ENCODE data around the gene EXOC6B. TPM values are rescaled to one million over a fixed set of nuclear protein-coding genes. Genes with fewer than 3 reads are reported as not detected.

EXOC6B gene
- total RNA-seq, 2 experiments from 2014 or later = 8.5 to 8.6 TPM

DNA sequence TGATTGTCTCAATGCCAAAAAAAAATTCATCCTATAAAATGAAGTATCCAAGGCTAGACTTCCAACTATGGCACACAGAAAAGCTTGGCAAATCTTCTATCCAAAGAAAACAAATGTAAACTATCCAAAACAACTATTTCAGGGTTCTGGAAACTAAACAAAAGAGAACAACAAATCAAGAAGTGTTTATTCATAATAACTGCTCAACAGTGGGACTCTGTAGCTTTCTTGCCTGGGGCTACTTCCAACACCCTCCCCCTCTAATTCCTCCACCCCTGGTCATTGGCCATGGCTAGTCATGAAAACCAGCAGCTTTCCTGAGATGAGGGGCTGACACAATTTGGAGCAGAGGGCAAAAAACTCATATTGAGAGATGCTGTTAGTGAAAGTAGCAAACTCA is 107.0 kb downstream of the EXOC6B start:
- CTCF ChIA-PET = interaction anchor here (1.0 kb wide), 1 partner anchor 104 kb away, joined by 3 read pairs; no protein-coding TSS in a partner anchor
- Mint-ChIP-seq H3K4me1 (ENCODE audit: low read depth) (no peaks in the 10 kb centered on the region), H3K36me3 (peaks cover 9% of the 10 kb centered on the region), H3K9me3 (no peaks in the 10 kb centered on the region), H3K27ac (no peak overlapping the region), H3K27me3 (no peaks in the 10 kb centered on the region), H3K4me3 (no peak overlapping the region)
- POLR2A ChIA-PET = no interaction called here
- intact Hi-C loops (cut with micrococcal nuclease) = no loop called here
- DNase-seq = no peak

DNA sequence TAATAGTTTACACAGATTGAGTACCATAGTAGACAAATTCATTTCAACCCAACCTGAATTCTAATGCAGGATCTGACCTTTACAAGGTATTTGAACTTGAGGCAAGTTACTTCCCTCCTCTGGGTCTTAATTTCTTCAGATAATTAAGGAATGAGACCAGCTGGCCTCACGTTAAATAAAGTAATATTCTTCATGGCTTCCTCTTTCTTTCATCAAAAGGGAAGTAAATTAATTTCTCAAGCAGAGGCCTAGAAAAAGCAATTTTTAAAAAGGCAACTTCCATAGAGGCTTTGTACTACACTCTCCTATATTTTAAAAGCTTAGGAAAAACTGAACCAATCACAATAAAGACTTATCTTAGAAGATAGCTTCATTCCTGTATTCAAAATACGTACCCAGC is 109.2 kb downstream of the EXOC6B start:
- no peak for DNase-seq
- no peaks in the 10 kb centered on the region for H3K4me1 Mint-ChIP-seq (ENCODE audit: low read depth)
- POLR2A ChIA-PET = no interaction called here
- CTCF ChIA-PET = interaction anchor here (0.5 kb wide), 1 partner anchor 1802 kb away, joined by 3 read pairs; no protein-coding TSS in a partner anchor
- no peaks in the 10 kb centered on the region for H3K27me3 Mint-ChIP-seq
- no peak overlapping the region for H3K4me3 Mint-ChIP-seq
- H3K9me3 Mint-ChIP-seq = no peaks in the 10 kb centered on the region
- H3K27ac Mint-ChIP-seq = no peak overlapping the region
- peaks cover 11% of the 10 kb centered on the region for H3K36me3 Mint-ChIP-seq
- intact Hi-C loops (cut with micrococcal nuclease) = no loop called here

DNA sequence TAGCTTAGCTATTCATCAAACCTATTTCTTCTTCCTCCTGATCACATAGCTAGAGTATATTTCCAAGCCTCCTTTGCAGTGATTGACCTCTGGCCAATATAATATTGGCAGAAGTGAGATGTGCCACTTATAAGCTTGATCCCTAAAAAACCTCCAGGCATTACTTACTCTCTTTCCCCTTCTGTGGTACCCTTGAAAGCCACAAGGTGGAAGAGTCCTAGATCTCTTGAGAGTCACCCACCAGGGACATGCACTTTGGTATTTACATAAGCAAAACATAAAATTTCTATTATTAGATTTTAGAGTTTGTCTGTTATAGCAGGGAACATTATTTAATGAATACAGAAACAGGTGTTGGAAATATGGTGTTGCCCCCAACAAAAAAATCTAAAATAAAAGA is 112.0 kb downstream of the EXOC6B start:
- intact Hi-C loops (cut with micrococcal nuclease) = no loop called here
- Mint-ChIP-seq H3K27ac (no peak overlapping the region), H3K27me3 (no peaks in the 10 kb centered on the region), H3K36me3 (peaks cover 15% of the 10 kb centered on the region), H3K4me3 (no peak overlapping the region), H3K9me3 (no peaks in the 10 kb centered on the region), H3K4me1 (ENCODE audit: low read depth) (no peaks in the 10 kb centered on the region)
- ChIA-PET CTCF (no interaction called here), POLR2A (no interaction called here)
- no peak for DNase-seq

DNA sequence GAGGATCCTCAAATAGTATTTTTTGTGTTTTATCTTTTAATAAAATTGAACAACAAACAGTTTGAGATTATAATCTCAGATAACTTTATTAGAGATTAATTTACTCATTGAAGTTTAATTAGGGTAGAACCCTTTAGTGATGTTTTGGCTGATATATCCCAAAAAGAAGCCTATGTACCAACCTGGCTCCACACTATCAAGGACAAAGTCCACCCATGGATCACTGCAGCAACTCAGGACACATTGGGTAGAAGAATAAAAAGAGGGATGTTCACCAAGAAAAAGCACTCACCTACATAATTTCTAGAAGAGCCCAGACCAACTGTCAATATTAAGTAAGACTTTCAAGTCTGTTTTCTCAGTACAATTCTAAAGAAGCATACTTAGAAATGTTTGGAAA is 112.9 kb downstream of the EXOC6B start:
- no peaks in the 10 kb centered on the region for H3K27me3 Mint-ChIP-seq
- H3K9me3 Mint-ChIP-seq = no peaks in the 10 kb centered on the region
- ChIA-PET CTCF (interaction anchor here (0.6 kb wide), 1 partner anchor 32 kb away, joined by 3 read pairs; no protein-coding TSS in a partner anchor), POLR2A (no interaction called here)
- no peak for DNase-seq
- H3K4me3 Mint-ChIP-seq = no peak overlapping the region
- peaks cover 15% of the 10 kb centered on the region for H3K36me3 Mint-ChIP-seq
- H3K4me1 Mint-ChIP-seq (ENCODE audit: low read depth) = no peaks in the 10 kb centered on the region
- no peak overlapping the region for H3K27ac Mint-ChIP-seq
- intact Hi-C loops (cut with micrococcal nuclease) = no loop called here

DNA sequence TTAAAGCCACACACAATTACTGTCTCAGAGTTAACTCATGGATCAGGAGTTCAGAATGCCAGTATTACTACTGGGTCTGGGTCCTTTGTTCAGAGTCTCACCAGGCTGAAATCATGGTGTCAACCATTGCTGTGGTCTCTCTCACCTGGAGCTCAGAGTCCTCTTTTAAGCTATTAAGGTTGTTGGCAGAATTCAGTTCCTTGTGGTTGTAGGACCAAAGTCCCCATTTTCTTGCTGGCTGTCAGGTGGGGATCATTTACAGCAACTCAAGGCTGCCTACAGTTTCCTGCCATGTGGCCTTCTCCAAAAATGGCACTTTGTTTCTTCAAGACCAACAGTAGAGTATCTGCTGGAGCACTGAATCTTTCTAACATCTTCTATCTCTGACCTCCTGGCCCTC is 113.5 kb downstream of the EXOC6B start:
- ChIA-PET POLR2A (no interaction called here), CTCF (no interaction called here)
- no peaks in the 10 kb centered on the region for H3K27me3 Mint-ChIP-seq
- H3K4me1 Mint-ChIP-seq (ENCODE audit: low read depth) = no peaks in the 10 kb centered on the region
- no peak overlapping the region for H3K27ac Mint-ChIP-seq
- DNase-seq = no peak
- intact Hi-C loops (cut with micrococcal nuclease) = no loop called here
- H3K36me3 Mint-ChIP-seq = peaks cover 15% of the 10 kb centered on the region
- H3K4me3 Mint-ChIP-seq = no peak overlapping the region
- no peaks in the 10 kb centered on the region for H3K9me3 Mint-ChIP-seq

DNA sequence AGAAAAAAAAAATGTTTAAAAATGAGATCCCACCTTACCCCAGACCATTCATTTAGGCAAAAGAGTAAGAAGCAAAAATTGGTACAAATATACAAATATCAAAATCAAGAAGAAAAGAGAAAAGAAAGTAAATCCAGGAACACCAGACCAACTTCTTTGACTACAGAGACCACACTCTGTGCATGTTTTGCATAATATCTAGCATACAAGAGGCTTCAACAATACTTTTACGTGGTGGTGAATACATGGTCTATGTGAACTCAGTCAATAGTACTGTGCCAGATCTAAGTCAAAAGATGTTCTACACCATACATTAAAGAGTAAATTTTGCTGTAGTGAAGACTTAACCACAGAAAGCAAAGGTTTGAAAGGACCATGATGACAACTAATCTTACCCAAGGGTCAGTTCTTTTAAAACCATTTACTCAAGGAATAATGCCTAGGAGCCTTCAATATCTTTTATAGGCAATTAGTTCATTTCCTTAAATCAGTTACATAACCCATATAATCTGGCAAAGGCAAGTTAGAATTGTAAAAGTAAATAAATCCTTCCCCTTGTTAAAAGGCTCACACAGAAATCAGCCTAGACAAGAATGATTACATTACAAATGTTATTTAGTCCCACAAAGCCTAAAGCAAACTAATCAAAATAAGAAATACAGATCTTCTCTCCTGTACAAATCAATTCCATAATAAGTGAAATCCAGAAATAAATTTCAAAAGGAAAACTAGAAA is 115.2 kb downstream of the EXOC6B start:
- no peaks in the 10 kb centered on the region for H3K4me1 Mint-ChIP-seq (ENCODE audit: low read depth)
- CTCF ChIA-PET = no interaction called here
- POLR2A ChIA-PET = no interaction called here

DNA sequence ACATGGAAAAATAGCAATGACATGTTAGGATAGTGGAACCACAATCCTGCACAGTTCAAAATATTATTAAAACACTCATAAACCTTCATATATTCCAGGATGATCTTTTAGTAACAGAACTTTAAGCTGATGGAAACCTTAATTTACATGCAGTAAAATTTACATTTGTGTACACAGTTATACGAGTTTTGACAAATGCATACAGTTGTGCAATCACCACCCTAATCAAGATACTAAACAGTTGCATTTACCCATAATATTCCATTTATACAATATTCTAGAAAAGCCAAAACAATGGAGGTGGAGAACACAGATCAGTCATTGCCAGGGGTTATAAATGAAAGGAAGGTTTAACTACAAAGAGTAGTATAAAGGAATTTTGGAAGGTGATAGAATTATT is 117.6 kb downstream of the EXOC6B start:
- no peak for DNase-seq
- no peak overlapping the region for H3K4me3 Mint-ChIP-seq
- peaks cover 5% of the 10 kb centered on the region for H3K9me3 Mint-ChIP-seq
- no peak overlapping the region for H3K27ac Mint-ChIP-seq
- ChIA-PET CTCF (no interaction called here), POLR2A (no interaction called here)
- intact Hi-C loops (cut with micrococcal nuclease) = no loop called here
- peaks cover 22% of the 10 kb centered on the region for H3K36me3 Mint-ChIP-seq
- H3K27me3 Mint-ChIP-seq = no peaks in the 10 kb centered on the region
- no peaks in the 10 kb centered on the region for H3K4me1 Mint-ChIP-seq (ENCODE audit: low read depth)

More for the DNA sequence above, 115.2 kb downstream of the EXOC6B start:
- no peak overlapping the region for H3K4me3 Mint-ChIP-seq
- H3K9me3 Mint-ChIP-seq = peaks cover under 1% of the 10 kb centered on the region
- H3K27me3 Mint-ChIP-seq = no peaks in the 10 kb centered on the region
- no peak overlapping the region for H3K27ac Mint-ChIP-seq
- H3K36me3 Mint-ChIP-seq = peaks cover 20% of the 10 kb centered on the region
- DNase-seq = no peak
- intact Hi-C loops (cut with micrococcal nuclease) = no loop called here

DNA sequence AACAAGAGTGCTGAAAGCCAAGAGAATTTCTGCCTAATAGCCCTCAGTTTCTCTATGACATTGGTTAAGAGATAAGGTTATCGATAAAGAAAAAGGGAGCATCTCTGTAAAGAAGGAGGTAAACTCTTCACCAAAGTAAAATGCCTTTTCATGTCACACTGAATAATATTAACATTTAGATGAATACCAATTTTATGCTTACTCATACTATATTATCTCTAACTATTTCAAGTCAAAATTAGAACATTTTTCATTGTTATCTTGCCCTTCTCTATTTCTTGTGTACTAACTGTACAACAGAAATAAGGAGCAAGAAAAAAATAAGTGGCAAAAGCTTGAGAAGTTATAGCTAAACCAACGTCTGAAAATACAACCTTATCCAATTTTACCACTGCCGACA is 127.5 kb downstream of the EXOC6B start:
- Mint-ChIP-seq H3K4me1 (ENCODE audit: low read depth) (no peaks in the 10 kb centered on the region), H3K4me3 (no peak overlapping the region), H3K9me3 (no peaks in the 10 kb centered on the region), H3K36me3 (peaks cover 1% of the 10 kb centered on the region), H3K27ac (no peak overlapping the region), H3K27me3 (no peaks in the 10 kb centered on the region)
- no peak for DNase-seq
- CTCF ChIA-PET = no interaction called here
- POLR2A ChIA-PET = no interaction called here
- intact Hi-C loops (cut with micrococcal nuclease) = no loop called here

DNA sequence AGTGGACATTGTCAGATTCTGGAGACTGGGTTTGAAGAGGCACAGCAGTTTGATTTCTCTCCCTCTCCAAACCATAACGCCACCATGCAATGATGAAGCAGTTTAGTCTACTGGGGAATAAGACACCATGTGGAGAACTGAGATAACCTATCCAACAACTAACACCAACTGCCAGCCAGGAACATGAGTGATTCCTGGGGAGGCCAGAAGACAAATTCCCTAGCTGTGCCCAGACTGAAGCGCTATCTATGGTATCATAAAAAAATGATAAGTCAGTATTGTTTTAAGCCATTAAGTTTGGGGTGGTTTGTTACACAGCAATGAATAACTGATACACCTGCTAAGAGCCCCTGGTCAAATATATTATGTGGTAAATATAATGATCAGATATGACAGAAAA is 129.3 kb downstream of the EXOC6B start:
- ChIA-PET CTCF (no interaction called here), POLR2A (no interaction called here)
- H3K36me3 Mint-ChIP-seq = peaks cover 1% of the 10 kb centered on the region
- no peak overlapping the region for H3K4me3 Mint-ChIP-seq
- DNase-seq = no peak
- no peaks in the 10 kb centered on the region for H3K4me1 Mint-ChIP-seq (ENCODE audit: low read depth)
- H3K9me3 Mint-ChIP-seq = no peaks in the 10 kb centered on the region
- no peaks in the 10 kb centered on the region for H3K27me3 Mint-ChIP-seq
- H3K27ac Mint-ChIP-seq = no peak overlapping the region
- intact Hi-C loops (cut with micrococcal nuclease) = no loop called here

DNA sequence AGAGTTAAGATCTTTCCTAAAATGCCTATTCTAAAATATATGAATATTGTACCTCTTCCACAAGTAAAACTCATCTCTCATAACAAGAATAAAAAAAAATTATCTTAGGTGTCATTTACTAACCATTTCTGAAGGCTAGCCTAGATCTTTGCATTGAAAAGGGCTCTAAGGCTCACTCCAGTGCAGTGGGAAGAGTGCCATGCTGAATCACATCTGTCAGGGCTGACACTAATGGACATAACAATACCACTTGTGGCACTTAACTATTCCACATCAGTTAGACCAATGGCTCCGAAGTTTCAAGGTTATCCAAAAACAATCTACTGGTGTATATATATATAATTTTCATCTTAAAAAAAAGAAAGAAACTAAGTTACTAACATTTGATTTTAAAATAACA is 130.2 kb downstream of the EXOC6B start:
- H3K9me3 Mint-ChIP-seq = no peaks in the 10 kb centered on the region
- H3K4me3 Mint-ChIP-seq = no peak overlapping the region
- intact Hi-C loops (cut with micrococcal nuclease) = no loop called here
- H3K36me3 Mint-ChIP-seq = peaks cover 1% of the 10 kb centered on the region
- no peak for DNase-seq
- no peaks in the 10 kb centered on the region for H3K4me1 Mint-ChIP-seq (ENCODE audit: low read depth)
- CTCF ChIA-PET = no interaction called here
- H3K27ac Mint-ChIP-seq = no peak overlapping the region
- POLR2A ChIA-PET = no interaction called here
- no peaks in the 10 kb centered on the region for H3K27me3 Mint-ChIP-seq

DNA sequence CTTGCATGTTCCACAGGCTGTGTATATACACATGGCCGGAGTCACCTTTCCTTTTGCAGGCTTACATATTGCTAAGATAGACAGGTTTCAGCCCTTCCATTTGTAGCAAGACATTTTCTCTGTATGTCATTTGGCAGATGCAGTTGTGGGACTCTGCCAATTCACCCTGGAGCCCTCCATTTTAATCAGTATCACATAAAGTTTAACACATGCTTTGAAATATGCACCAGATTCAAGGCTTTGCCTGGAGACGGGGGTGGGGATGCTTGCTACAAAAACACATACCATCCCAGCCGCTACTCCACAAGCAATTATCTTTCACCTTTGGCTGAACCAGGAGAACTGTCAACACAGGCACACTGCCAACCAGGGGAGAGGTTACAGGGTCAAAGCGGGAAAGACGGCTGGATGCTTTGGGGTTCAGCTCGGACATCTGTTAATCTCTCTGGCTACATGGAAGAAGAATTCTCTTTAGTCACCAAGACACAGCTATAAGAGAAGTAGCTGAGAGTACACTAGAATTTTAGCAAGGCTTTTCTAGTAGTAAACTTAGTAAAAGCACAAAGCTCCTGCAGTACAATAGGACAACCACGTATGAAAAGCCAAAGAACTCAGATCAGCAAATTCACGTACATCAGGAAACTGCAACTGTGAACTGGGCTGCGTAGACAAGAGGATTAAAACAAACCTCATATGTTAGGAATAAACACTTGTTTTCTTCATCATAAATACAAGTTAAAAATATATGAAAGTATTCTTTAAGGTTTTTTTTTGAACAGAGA is 130.9 kb downstream of the EXOC6B start:
- Mint-ChIP-seq H3K27me3 (no peaks in the 10 kb centered on the region), H3K4me1 (ENCODE audit: low read depth) (no peaks in the 10 kb centered on the region), H3K27ac (no peak overlapping the region), H3K9me3 (no peaks in the 10 kb centered on the region), H3K36me3 (peaks cover 1% of the 10 kb centered on the region), H3K4me3 (no peak overlapping the region)
- intact Hi-C loops (cut with micrococcal nuclease) = no loop called here
- ChIA-PET POLR2A (no interaction called here), CTCF (no interaction called here)
- no peak for DNase-seq

DNA sequence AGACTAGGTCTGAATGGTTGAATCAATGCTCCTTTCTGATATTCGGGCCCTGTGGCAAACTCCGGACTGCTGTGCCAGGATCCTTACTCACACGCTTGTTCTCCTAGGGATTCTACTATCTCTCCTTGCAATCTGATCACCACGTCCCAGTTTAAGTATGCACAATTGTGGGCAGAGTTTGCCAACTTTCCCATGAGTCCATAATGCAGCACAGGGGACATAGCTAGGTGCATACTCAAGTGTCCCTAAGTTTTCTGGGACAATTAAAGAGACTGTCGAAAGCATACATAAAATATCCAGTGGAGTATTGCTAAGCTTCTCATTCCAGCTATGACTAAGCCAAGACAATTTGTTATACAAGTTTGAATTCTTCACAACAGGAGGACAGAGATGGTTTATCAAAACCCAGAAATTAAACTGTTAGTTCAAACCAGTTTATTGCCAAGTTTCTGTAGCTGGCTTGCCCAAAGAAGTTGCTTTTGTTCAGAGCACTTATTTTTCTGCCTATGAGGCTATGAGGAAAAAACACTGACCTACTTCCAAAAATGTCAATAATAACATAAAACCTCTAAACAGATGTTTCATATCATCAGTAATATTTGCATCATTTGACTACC is 136.1 kb downstream of the EXOC6B start:
- H3K9me3 Mint-ChIP-seq = no peaks in the 10 kb centered on the region
- no peak for DNase-seq
- H3K4me3 Mint-ChIP-seq = no peak overlapping the region
- CTCF ChIA-PET = no interaction called here
- H3K36me3 Mint-ChIP-seq = peaks cover 2% of the 10 kb centered on the region
- POLR2A ChIA-PET = no interaction called here
- intact Hi-C loops (cut with micrococcal nuclease) = no loop called here
- no peaks in the 10 kb centered on the region for H3K27me3 Mint-ChIP-seq
- no peaks in the 10 kb centered on the region for H3K4me1 Mint-ChIP-seq (ENCODE audit: low read depth)
- H3K27ac Mint-ChIP-seq = no peak overlapping the region

Data from activated CD4-positive, alpha-beta memory T cell treated with anti-CD3 and anti-CD28 coated beads for 36 hours (primary cell).